GM06990 (cell line): ENCODE measurements around the gene RAX2.

Experiments
- DNase-seq: peaks from one replicate; pipeline ENCODE4 v3.0.0-alpha.2; 2011; ENCODE audit not compliant: insufficient read length; ENCODE audit errors: extremely low read depth
- H3K27me3 ChIP-seq: replicated peaks from 2 replicates; pipeline ENCODE4 v1.6.0; 2011; ENCODE audit warnings: low read length; ENCODE audit not compliant: control insufficient read depth, insufficient read depth
- H3K36me3 ChIP-seq: 2 replicates; pipeline ENCODE4 v1.5.1; 2011; ENCODE audit warnings: low read length; ENCODE audit not compliant: control insufficient read depth, insufficient read depth
- H3K4me3 ChIP-seq: replicated peaks from 2 replicates; pipeline ENCODE4 v1.5.1; 2011; ENCODE audit warnings: low read depth, mild to moderate bottlenecking, control low read depth, low read length
- CTCF ChIP-seq: IDR thresholded peaks from 2 replicates; pipeline ENCODE4 v1.5.1; 2011; ENCODE audit warnings: low read length, control low read depth, mild to moderate bottlenecking, inconsistent platforms; ENCODE audit not compliant: insufficient read depth, poor library complexity, severe bottlenecking

The RAX2 gene

GRCh38 chr19:3722443-3723109 lies 49.5 kb downstream of the RAX2 start:
- TF ChIP-seq CTCF, result no peak
- H3K36me3 ChIP-seq, result no peaks in the 10 kb centered on the region
- no peak for DNase-seq
- no peak overlapping the region for H3K4me3 ChIP-seq
- H3K27me3 ChIP-seq, result no peaks in the 10 kb centered on the region; the same call in 1 of the 2 replicates

- DNase-seq, result no peak
- no peak overlapping the region for H3K4me3 ChIP-seq
Observed at GRCh38 chr19:3721887-3722442, 50.1 kb downstream of the RAX2 start.

GRCh38 chr19:3721131-3721886 lies 50.7 kb downstream of the RAX2 start:
- no peak for TF ChIP-seq CTCF
- Histone ChIP-seq H3K36me3 (no peaks in the 10 kb centered on the region), H3K4me3 (no peak overlapping the region), H3K27me3 (no peaks in the 10 kb centered on the region; the same call in 1 of the 2 replicates)
- peak; percentile 90 for DNase-seq

More at GRCh38 chr19:3721887-3722442, 50.1 kb downstream of the RAX2 start:
- no peaks in the 10 kb centered on the region for H3K36me3 ChIP-seq
- H3K27me3 ChIP-seq, result no peaks in the 10 kb centered on the region; the same call in 1 of the 2 replicates
- no peak for TF ChIP-seq CTCF

GRCh38 chr19:3720349-3720917 lies 51.6 kb downstream of the RAX2 start:
- DNase-seq, result no peak
- TF ChIP-seq CTCF, result no peak
- Histone ChIP-seq H3K36me3 (no peaks in the 10 kb centered on the region), H3K27me3 (no peaks in the 10 kb centered on the region; the same call in 1 of the 2 replicates), H3K4me3 (no peak overlapping the region)

- H3K4me3 ChIP-seq, result no peak overlapping the region
- no peak for DNase-seq
- no peaks in the 10 kb centered on the region for H3K36me3 ChIP-seq
- no peaks in the 10 kb centered on the region; the same call in 1 of the 2 replicates for H3K27me3 ChIP-seq
- no peak for TF ChIP-seq CTCF
Observed at GRCh38 chr19:3719868-3720267, 52.2 kb downstream of the RAX2 start.
